ENCODE data around the gene COA4. TPM values are rescaled to one million over a fixed set of nuclear protein-coding genes. Genes with fewer than 3 reads are reported as not detected.

Gene COA4
- polyA plus RNA-seq, 2 of the 4 experiments (the other 2 are of a cell fraction), result 126 to 212 TPM

GRCh38 chr11:73902303-73902702 is 25.7 kb upstream of the COA4 start (continued):
- TF ChIP-seq HMGXB4 (CRISPR knock-in tag; IDR thresholded peaks at IDR 0.05; ENCODE audit: borderline replicate concordance) (no peak), ATOH8 (CRISPR knock-in tag; IDR thresholded peaks at IDR 0.05; ENCODE audit: low read depth) (no peak), CBX2 (IDR thresholded peaks at IDR 0.05; ENCODE audit: borderline replicate concordance, low read depth) (no peak), FOXS1 (CRISPR knock-in tag; IDR thresholded peaks at IDR 0.05) (no peak), SMC3 (IDR thresholded peaks at IDR 0.05) (no peak)

- TF ChIP-seq SREBF2 (IDR thresholded peaks at IDR 0.05), result no peak
- no peak for TF ChIP-seq EHF (CRISPR knock-in tag; IDR thresholded peaks at IDR 0.05)
- no peak; the same call in 1 of the 2 replicates for TF ChIP-seq FOSL2 (IDR thresholded peaks at IDR 0.05)
- TF ChIP-seq FOSL2 (CRISPR knock-in tag; IDR thresholded peaks at IDR 0.05), result no peak
- TF ChIP-seq HDAC2 (IDR thresholded peaks at IDR 0.05), result no peak
- no peak for TF ChIP-seq CBX2 (IDR thresholded peaks at IDR 0.05; ENCODE audit: borderline replicate concordance, low read depth)
- no peak for TF ChIP-seq SMC3 (IDR thresholded peaks at IDR 0.05)
- TF ChIP-seq HMGXB4 (CRISPR knock-in tag; IDR thresholded peaks at IDR 0.05; ENCODE audit: borderline replicate concordance), result no peak
- 0 out of 4 replicates have a peak, but pooled peaks of 1 of the 2 experiments have one; percentile 9 for TF ChIP-seq CEBPB (IDR thresholded peaks at IDR 0.05)
- no peak for TF ChIP-seq NR3C1 (IDR thresholded peaks at IDR 0.05)
- no peak for TF ChIP-seq PHF8 (IDR thresholded peaks at IDR 0.05; ENCODE audit: borderline replicate concordance, low read depth)
- no peak for TF ChIP-seq PBX3 (IDR thresholded peaks at IDR 0.05)
- no peak for TF ChIP-seq GATA3 (IDR thresholded peaks at IDR 0.05; ENCODE audit: borderline replicate concordance)
- peak; percentile 46 for TF ChIP-seq JUNB (IDR thresholded peaks at IDR 0.05)
- TF ChIP-seq HES2 (IDR thresholded peaks at IDR 0.05), result no peak
- no peak for TF ChIP-seq E2F6 (IDR thresholded peaks at IDR 0.05; ENCODE audit: borderline replicate concordance, low read depth)
- no peak for TF ChIP-seq KDM1A (IDR thresholded peaks at IDR 0.05; ENCODE audit: low read depth)
- no peak for TF ChIP-seq MYC (IDR thresholded peaks at IDR 0.05; ENCODE audit: borderline replicate concordance, low read length)
- FAIRE-seq (no peak), DNase-seq (ENCODE audit: low read depth in 1 of 2, low spot score in 1 of 2) (no peak), ATAC-seq (peak in 1 of 2 experiments; percentile 51; a peak in 3 of 6 replicates)
- H3K4me1 ChIP-seq, result peaks cover 21% of the 10 kb centered on the region
- CTCF ChIA-PET, result interaction anchor here (0.7 to 1.3 kb wide), 3 partner anchors 31 to 115 kb away, joined by 3 read pairs; no protein-coding TSS in a partner anchor
- H3K9me3 ChIP-seq, result no peaks in the 10 kb centered on the region
- peak overlapping the region in 1 of 2 experiments; percentile 31; a peak in 1 of 6 replicates for H3K27ac ChIP-seq
- POLR2A ChIA-PET, result no interaction called here
- H3K4me3 ChIP-seq, result no peak overlapping the region
- H3K4me2 ChIP-seq, result peak overlapping the region; percentile 42; the same call in 2 of the 3 replicates
- 65% methylated on average over 5 of the region's 5 CpGs for WGBS (ENCODE audit: missing lambda C conversion rate)
Observed at GRCh38 chr11:73894725-73895335, 18.2 kb upstream of the COA4 start.
